HepG2 (cell line): ENCODE measurements around the gene HYAL1. TPM values are rescaled to one million over a fixed set of nuclear protein-coding genes. Genes with fewer than 3 reads are reported as not detected.

Experiments
- ATAC-seq: fragments of 200-7000 bp; cut with Tn5 transposase; 3 replicates; pipeline ENCODE4 v1.9.1; 2020; ENCODE audit warnings: mild to moderate bottlenecking, moderate library complexity
- BruUV-seq: library from RNA; stranded (reverse); fragments of 400-500 nt; replicated peaks from 2 replicates; lab custom pipeline; 2021; lab: Mats Ljungman, UMichigan
- CTCF ChIA-PET: fragments of 300-600 bp; formaldehyde crosslinking; extraction: SDS; loops from one replicate; lab custom pipeline; 2021; ENCODE audit warnings: low total read pairs, inconsistent platforms, low intra/inter-chr PET ratio; lab: Yijun Ruan, JAX
- POLR2A ChIA-PET: fragments of 350-600 bp; sonication (Branson Sonifier 250); formaldehyde crosslinking; loops from one replicate; lab custom pipeline; 2020; ENCODE audit warnings: antibody characterized with exemption, inconsistent platforms; lab: Yijun Ruan, JAX
- DNase-seq: peaks from one replicate; pipeline ENCODE4 v3.0.0-alpha.2; 2015; ENCODE audit warnings: low spot score
- FAIRE-seq: peaks from 3 replicates; lab custom pipeline; 2011; peaks lifted over from hg19 to GRCh38; lab: Jason Lieb, UNC
- H2AFZ ChIP-seq: one replicate; pipeline ENCODE4 v1.6.1; 2011; ENCODE audit warnings: low read length, inconsistent platforms
- H3K27ac ChIP-seq: fragments of 300-600 bp; 3 replicates; pipeline ENCODE4 v1.8.0; 2011; ENCODE audit warnings: mixed run types, mild to moderate bottlenecking, mixed read lengths, low read length, inconsistent platforms; ENCODE audit not compliant: insufficient read depth; ENCODE audit errors: extremely low read length
- H3K27me3 ChIP-seq, 2 experiments: fragments of 200-600 bp in 1 of 2; 2 replicates in 1 of 2; 3 replicates in 1 of 2; pipeline versions ENCODE4 v1.6.0 to v1.8.0; 2011; ENCODE audit warnings: low read length in 2 of 2, mild to moderate bottlenecking in 2 of 2, moderate library complexity in 2 of 2, inconsistent platforms in 1 of 2; ENCODE audit not compliant: insufficient read depth in 2 of 2, control insufficient read depth in 1 of 2
- H3K36me3 ChIP-seq, 2 experiments: fragments of 200-600 bp in 1 of 2; replicated peaks in 1 of 2; 2 replicates in 1 of 2; 3 replicates in 1 of 2; pipeline versions ENCODE4 v1.5.1 to v1.8.0; 2011; ENCODE audit warnings: low read length in 2 of 2, inconsistent platforms in 1 of 2; ENCODE audit not compliant: insufficient read depth in 2 of 2, control insufficient read depth in 1 of 2
- H3K4me1 ChIP-seq: 2 replicates; pipeline ENCODE4 v1.5.1; 2012; ENCODE audit warnings: low read length, inconsistent platforms; ENCODE audit not compliant: insufficient read depth
- H3K4me2 ChIP-seq: 2 replicates; pipeline ENCODE4 v1.6.0; 2011; ENCODE audit warnings: low read depth, low read length, inconsistent platforms
- H3K4me3 ChIP-seq, 3 experiments: fragments of 200-600 bp in 1 of 3; sonication (generic), shearing (Covaris generic) in 1 of 3; replicated peaks in 1 of 3; 2 replicates each; pipeline ENCODE4 v1.5.1; 2011 to 2016; ENCODE audit warnings: low read length in 3 of 3, inconsistent platforms in 2 of 3, low read depth in 2 of 3, mild to moderate bottlenecking in 2 of 3, control low read depth in 1 of 3, mixed read lengths in 1 of 3; ENCODE audit not compliant: insufficient read depth in 1 of 3
- H3K79me2 ChIP-seq: one replicate; pipeline ENCODE4 v1.6.1; 2011; ENCODE audit warnings: low read length, inconsistent platforms; ENCODE audit not compliant: insufficient read depth
- H3K9ac ChIP-seq: 2 replicates; pipeline ENCODE4 v1.6.0; 2011; ENCODE audit warnings: mild to moderate bottlenecking, low read depth, low read length, inconsistent platforms; ENCODE audit not compliant: insufficient read depth
- H3K9me3 ChIP-seq: 2 replicates; pipeline ENCODE4 v1.5.1; 2012; ENCODE audit warnings: mild to moderate bottlenecking, low read length
- H4K20me1 ChIP-seq: 2 replicates; pipeline ENCODE4 v1.6.0; 2011; ENCODE audit warnings: inconsistent platforms, mild to moderate bottlenecking, low read length, moderate library complexity; ENCODE audit not compliant: insufficient read depth
- ASH2L ChIP-seq: fragments of 300-600, 200-600 bp; sonication (generic); IDR thresholded peaks from 2 replicates; pipeline ENCODE4 v1.7.0; 2017; ENCODE audit warnings: low read depth, mild to moderate bottlenecking, moderate library complexity, mixed read lengths, low read length; ENCODE audit not compliant: insufficient read length
- CEBPB ChIP-seq: IDR thresholded peaks from 2 replicates; pipeline ENCODE4 v1.6.1; 2011; ENCODE audit warnings: low read depth, low read length, improper control_type of control experiment, borderline replicate concordance
- FOXO1 ChIP-seq: sonication (generic); formaldehyde crosslinking; IDR thresholded peaks from 2 replicates; pipeline ENCODE4 v1.4.0; 2020; ENCODE audit warnings: missing genetic modification reagents
- GATAD1 ChIP-seq: IDR thresholded peaks from 2 replicates; pipeline ENCODE4 v1.6.1; 2016; ENCODE audit warnings: missing genetic modification reagents, missing compliant biosample characterization
- GPN1 ChIP-seq: sonication (generic); formaldehyde crosslinking; IDR thresholded peaks from 2 replicates; pipeline ENCODE4 v1.5.1; 2020; ENCODE audit warnings: missing genetic modification reagents, borderline replicate concordance
- MTERF4 ChIP-seq: sonication (generic); formaldehyde crosslinking; IDR thresholded peaks from 2 replicates; pipeline ENCODE4 v1.8.0; 2023; ENCODE audit warnings: mild to moderate bottlenecking, missing genetic modification reagents
- SIN3B ChIP-seq: fragments of 150-350 bp; IDR thresholded peaks from 2 replicates; pipeline ENCODE4 v1.6.1; 2014; ENCODE audit warnings: low read length
- TP53 ChIP-seq: sonication (generic); formaldehyde crosslinking; conservative IDR thresholded peaks from 2 replicates; pipeline ENCODE4 v1.4.0; 2020; ENCODE audit warnings: missing genetic modification reagents
- TRIM24 ChIP-seq: sonication (generic); formaldehyde crosslinking; IDR thresholded peaks from 2 replicates; pipeline ENCODE4 v1.8.0; 2022; ENCODE audit warnings: mild to moderate bottlenecking, missing genetic modification reagents
- ZBTB38 ChIP-seq: sonication (generic); formaldehyde crosslinking; IDR thresholded peaks from 2 replicates; pipeline ENCODE4 v1.5.1; 2020; ENCODE audit warnings: mild to moderate bottlenecking, missing genetic modification reagents
- ZMYM4 ChIP-seq: sonication (generic); formaldehyde crosslinking; IDR thresholded peaks from 2 replicates; pipeline ENCODE4 v1.8.1; 2023; ENCODE audit warnings: mild to moderate bottlenecking, missing genetic modification reagents
- ZNF24 ChIP-seq: fragments of 450-650 bp; IDR thresholded peaks from 2 replicates; pipeline ENCODE4 v1.6.1; 2017; ENCODE audit warnings: antibody characterized with exemption, mild to moderate bottlenecking
- ZNF468 ChIP-seq: sonication (generic); formaldehyde crosslinking; IDR thresholded peaks from 2 replicates; pipeline ENCODE4 v1.8.0; 2022; ENCODE audit warnings: mild to moderate bottlenecking, moderate library complexity, missing genetic modification reagents
- ZNF646 ChIP-seq: sonication (generic); formaldehyde crosslinking; IDR thresholded peaks from 2 replicates; pipeline ENCODE4 v1.9.0; 2021; ENCODE audit warnings: mild to moderate bottlenecking, missing genetic modification reagents
- ZNF780A ChIP-seq: sonication (generic); formaldehyde crosslinking; IDR thresholded peaks from 2 replicates; pipeline ENCODE4 v1.8.0; 2022; ENCODE audit warnings: mild to moderate bottlenecking, missing genetic modification reagents, moderate library complexity
- WGBS: methylation state at CpG from one replicate; pipeline ENCODE4 v1.1.6; 2017; ENCODE audit warnings: low lambda C conversion rate; 5-methylcytosine and 5-hydroxymethylcytosine counted together
- in situ Hi-C: cut with HindIII; loops from 2 replicates; pipeline ENCODE4 v1.10.0; 2017; ENCODE audit warnings: low pct_unique_long_range_greater_than_20kb; ENCODE audit not compliant: extremely low pct_ligation_motif_present
- intact Hi-C: fragments of 100-400 bp; cut with micrococcal nuclease; formaldehyde crosslinking; loops from one replicate; pipeline ENCODE4 v1.10.0; 2022; ENCODE audit not compliant: unreplicated experiment
- polyA plus RNA-seq, 8 experiments: library from polyadenylated mRNA; depleted of rRNA in 3 of 8; stranded (reverse) in 7 of 8; unstranded in 1 of 8; fragments of >200 nt; fragmentation: Illumina TruSeq in 4 of 8; extraction: Trizol in 4 of 8; gene quantifications; 2 replicates each; pipeline versions ENCODE4 v1.2.1 to v1.2.3, GENCODE V29; 2011 to 2016; ENCODE audit warnings: low read depth in 4 of 8, missing spikeins in 1 of 8, mixed read lengths in 1 of 8; ENCODE audit not compliant: insufficient read depth in 1 of 8
- total RNA-seq, 5 experiments: library from RNA; depleted of rRNA; stranded (reverse); fragments of >200 nt; fragmentation: Illumina TruSeq; extraction: Trizol; gene quantifications; 2 replicates each; pipeline ENCODE4 v1.2.3, GENCODE V29; 2016; ENCODE audit warnings: low read depth in 1 of 5
- TF ChIP-seq, protein P1 (sequence below): sonication (generic); formaldehyde crosslinking; IDR thresholded peaks from 2 replicates; pipeline ENCODE4 v1.4.0; 2020; ENCODE audit warnings: mild to moderate bottlenecking, missing genetic modification reagents

HYAL1 gene
- total and polyA plus RNA-seq, 2 of the 13 experiments (the other 11 are each of a cell fraction or from before 2014, with no cell fraction given) = 76.5 to 193 TPM

DNA sequence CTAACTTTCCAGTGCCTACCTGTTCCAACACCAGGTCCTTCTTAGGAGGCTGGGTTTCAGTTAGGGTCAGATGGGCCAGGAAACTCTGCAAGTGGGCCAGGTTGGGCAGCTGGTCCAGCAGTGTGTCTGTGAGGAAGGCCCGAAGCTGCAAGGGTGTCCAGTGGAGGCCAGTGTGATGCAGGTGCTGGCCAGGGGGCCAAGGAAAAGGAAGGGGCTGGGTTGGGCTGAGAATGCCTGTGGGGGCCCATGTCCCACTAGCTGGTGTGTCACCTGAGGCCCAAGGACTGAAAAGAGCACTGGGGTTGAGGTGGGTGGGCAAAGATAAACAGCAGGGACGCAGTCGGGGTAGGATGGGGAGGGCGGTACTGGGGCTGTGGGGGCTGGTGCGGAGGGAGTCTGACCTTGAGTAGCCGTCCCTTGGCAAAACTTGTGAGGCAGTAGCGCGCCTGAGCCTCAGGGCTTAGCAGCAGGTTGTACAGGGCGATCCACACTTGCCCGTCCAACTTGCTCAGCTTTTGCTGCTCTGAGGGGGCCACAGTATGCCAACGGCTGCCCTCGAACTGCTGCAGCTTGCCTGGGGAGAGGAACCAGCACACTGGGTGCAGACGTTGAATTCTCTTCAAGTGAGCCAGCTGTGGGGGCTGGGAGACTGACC lies 38.7 kb upstream of the HYAL1 start:
- WGBS = 56% methylated on average over 8 of the region's 13 CpGs
- no peak overlapping the region for H3K9ac ChIP-seq

More for the DNA sequence above, 38.7 kb upstream of the HYAL1 start:
- Histone ChIP-seq H3K27me3 (0 out of 5 replicates have a peak, but pooled peaks cover 0 to 1% of the 10 kb centered on the region in 2 experiments), H3K27ac (no peak overlapping the region), H3K36me3 (no peaks in the 10 kb centered on the region), H2AFZ (no peak overlapping the region), H3K9me3 (no peaks in the 10 kb centered on the region), H4K20me1 (no peaks in the 10 kb centered on the region), H3K4me1 (peaks cover 64% of the 10 kb centered on the region), H3K4me2 (no peak overlapping the region), H3K79me2 (no peaks in the 10 kb centered on the region), H3K4me3 (no peak overlapping the region; a peak in 1 of 6 replicates)
- in situ Hi-C loops (loop anchor here (10.0 kb wide), 1 partner anchor 203 kb away; no protein-coding TSS in a partner anchor), intact Hi-C loops (loop anchor here (10.0 kb wide), 1 partner anchor 203 kb away; no protein-coding TSS in a partner anchor)
- BruUV-seq = no TSS peak
- no peak for FAIRE-seq
- POLR2A ChIA-PET = interaction anchor here (1.4 kb wide), 1 partner anchor 14 kb away, joined by 3 read pairs; the partner anchor contains the start of gene TUSC2
- no peak for ATAC-seq
- TF ChIP-seq SIN3B = no peak
- TF ChIP-seq CEBPB = no peak
- no peak for TF ChIP-seq ZNF468
- no peak for TF ChIP-seq TP53 (CRISPR knock-in tag)
- TF ChIP-seq ZNF24 = no peak
- no peak for TF ChIP-seq GPN1 (CRISPR knock-in tag)
- no peak for TF ChIP-seq ZBTB38
- TF ChIP-seq MTERF4 (CRISPR knock-in tag) = no peak
- TF ChIP-seq, protein P1, sequence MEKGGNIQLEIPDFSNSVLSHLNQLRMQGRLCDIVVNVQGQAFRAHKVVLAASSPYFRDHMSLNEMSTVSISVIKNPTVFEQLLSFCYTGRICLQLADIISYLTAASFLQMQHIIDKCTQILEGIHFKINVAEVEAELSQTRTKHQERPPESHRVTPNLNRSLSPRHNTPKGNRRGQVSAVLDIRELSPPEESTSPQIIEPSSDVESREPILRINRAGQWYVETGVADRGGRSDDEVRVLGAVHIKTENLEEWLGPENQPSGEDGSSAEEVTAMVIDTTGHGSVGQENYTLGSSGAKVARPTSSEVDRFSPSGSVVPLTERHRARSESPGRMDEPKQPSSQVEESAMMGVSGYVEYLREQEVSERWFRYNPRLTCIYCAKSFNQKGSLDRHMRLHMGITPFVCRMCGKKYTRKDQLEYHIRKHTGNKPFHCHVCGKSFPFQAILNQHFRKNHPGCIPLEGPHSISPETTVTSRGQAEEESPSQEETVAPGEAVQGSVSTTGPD = no peak
- no peak for TF ChIP-seq TRIM24 (CRISPR knock-in tag)
- no peak for TF ChIP-seq ZNF780A
- no peak for TF ChIP-seq FOXO1 (CRISPR knock-in tag)
- TF ChIP-seq ZNF646 (CRISPR knock-in tag) = no peak
- TF ChIP-seq ASH2L = no peak
- TF ChIP-seq ZMYM4 (CRISPR knock-in tag) = no peak
- no peak for TF ChIP-seq GATAD1 (CRISPR knock-in tag)
- CTCF ChIA-PET = no interaction called here
- no peak for DNase-seq
